ENCODE data around the gene ZNF732.

Gene ZNF732

GRCh38 chr4:336893-337142 lies 31.5 kb upstream of the ZNF732 start:
- DNase-seq (ENCODE audit: low spot score) = no peak
- TF ChIP-seq, protein P1, sequence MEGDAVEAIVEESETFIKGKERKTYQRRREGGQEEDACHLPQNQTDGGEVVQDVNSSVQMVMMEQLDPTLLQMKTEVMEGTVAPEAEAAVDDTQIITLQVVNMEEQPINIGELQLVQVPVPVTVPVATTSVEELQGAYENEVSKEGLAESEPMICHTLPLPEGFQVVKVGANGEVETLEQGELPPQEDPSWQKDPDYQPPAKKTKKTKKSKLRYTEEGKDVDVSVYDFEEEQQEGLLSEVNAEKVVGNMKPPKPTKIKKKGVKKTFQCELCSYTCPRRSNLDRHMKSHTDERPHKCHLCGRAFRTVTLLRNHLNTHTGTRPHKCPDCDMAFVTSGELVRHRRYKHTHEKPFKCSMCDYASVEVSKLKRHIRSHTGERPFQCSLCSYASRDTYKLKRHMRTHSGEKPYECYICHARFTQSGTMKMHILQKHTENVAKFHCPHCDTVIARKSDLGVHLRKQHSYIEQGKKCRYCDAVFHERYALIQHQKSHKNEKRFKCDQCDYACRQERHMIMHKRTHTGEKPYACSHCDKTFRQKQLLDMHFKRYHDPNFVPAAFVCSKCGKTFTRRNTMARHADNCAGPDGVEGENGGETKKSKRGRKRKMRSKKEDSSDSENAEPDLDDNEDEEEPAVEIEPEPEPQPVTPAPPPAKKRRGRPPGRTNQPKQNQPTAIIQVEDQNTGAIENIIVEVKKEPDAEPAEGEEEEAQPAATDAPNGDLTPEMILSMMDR (IDR thresholded peaks at IDR 0.05; ENCODE audit: extremely low read depth, insufficient read depth, missing control alignments) = no peak
- in situ Hi-C loops (cut with MboI; ENCODE audit: low pct_unique_long_range_greater_than_20kb, low sequenced_read_pairs, unreplicated experiment) = no loop called here

DNA sequence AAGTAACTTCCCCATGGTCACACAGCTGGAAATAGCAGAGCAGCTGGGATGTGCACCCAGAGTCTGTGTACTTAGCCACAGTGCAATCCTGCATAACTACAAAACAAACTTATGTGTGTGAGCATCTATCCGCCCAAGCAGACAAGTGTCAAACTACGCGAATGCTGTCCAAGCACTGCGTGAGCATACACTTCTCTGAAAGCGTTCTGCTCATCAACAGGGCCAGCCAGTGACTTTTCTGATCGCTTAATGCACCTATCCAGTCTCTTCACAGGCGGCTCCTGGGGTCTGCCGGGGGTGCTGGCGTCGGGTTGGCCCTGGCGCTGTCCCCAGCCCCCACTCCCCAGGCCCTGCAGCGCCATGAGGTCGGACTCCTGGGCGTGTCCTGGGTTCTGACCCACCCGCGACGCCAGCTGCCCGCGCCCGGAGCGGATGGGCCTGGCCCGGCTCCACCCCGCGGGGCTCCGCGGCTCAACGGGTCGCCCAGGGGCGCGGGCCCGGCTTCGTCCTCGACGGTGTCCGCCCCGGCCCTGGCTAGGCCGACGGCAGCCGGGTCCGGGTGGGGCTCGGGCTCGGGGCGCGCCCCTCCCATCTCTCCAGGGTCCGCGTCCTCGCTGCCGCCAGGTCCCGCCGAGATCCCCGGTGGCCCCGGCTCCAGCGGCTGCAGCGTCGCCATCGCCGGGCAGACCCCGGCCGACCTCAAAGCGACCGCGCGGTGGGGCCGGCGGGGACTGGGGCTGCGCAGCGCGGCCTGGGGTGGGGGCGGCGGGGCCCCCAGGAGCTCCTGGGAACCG lies 31.0 kb upstream of the ZNF732 start:
- DNase-seq (ENCODE audit: low spot score) = peak; percentile 47
- TF ChIP-seq, protein P1 (IDR thresholded peaks at IDR 0.05; ENCODE audit: extremely low read depth, insufficient read depth, missing control alignments) = no peak
- in situ Hi-C loops (cut with MboI; ENCODE audit: low pct_unique_long_range_greater_than_20kb, low sequenced_read_pairs, unreplicated experiment) = no loop called here

DNA sequence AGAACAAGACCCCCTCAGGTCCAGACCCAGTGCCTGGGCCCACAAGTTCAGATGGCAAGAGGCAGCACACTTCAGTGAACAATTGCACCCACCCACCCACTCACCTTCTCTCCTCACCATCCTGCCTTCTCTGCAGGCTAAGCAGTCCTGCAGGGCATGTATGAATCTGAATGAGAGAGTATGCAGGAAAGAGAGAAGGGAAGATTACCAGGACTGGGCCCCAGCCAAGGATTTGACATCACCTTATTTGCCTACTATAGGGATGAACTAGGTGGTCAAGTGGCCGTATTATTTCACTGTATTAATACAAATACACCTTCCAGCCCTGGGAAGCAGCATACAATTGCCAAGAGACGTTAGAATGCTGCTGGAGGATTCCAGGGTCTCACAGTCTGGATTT lies 30.2 kb upstream of the ZNF732 start:
- no peak for DNase-seq (ENCODE audit: low spot score)
- TF ChIP-seq, protein P1 (IDR thresholded peaks at IDR 0.05; ENCODE audit: extremely low read depth, insufficient read depth, missing control alignments) = no peak
- in situ Hi-C loops (cut with MboI; ENCODE audit: low pct_unique_long_range_greater_than_20kb, low sequenced_read_pairs, unreplicated experiment) = no loop called here

GRCh38 chr4:328729-329128 lies 23.5 kb upstream of the ZNF732 start:
- TF ChIP-seq, protein P1 (IDR thresholded peaks at IDR 0.05; ENCODE audit: extremely low read depth, insufficient read depth, missing control alignments) = no peak
- in situ Hi-C loops (cut with MboI; ENCODE audit: low pct_unique_long_range_greater_than_20kb, low sequenced_read_pairs, unreplicated experiment) = no loop called here
- no peak for DNase-seq (ENCODE audit: low spot score)

- TF ChIP-seq, protein P1 (IDR thresholded peaks at IDR 0.05; ENCODE audit: extremely low read depth, insufficient read depth, missing control alignments) = no peak
- in situ Hi-C loops (cut with MboI; ENCODE audit: low pct_unique_long_range_greater_than_20kb, low sequenced_read_pairs, unreplicated experiment) = no loop called here
- no peak for DNase-seq (ENCODE audit: low spot score)
Observed at GRCh38 chr4:314296-314903, 9.1 kb upstream of the ZNF732 start.

GRCh38 chr4:309807-310206 lies 4.5 kb upstream of the ZNF732 start:
- in situ Hi-C loops (cut with MboI; ENCODE audit: low pct_unique_long_range_greater_than_20kb, low sequenced_read_pairs, unreplicated experiment) = no loop called here
- DNase-seq (ENCODE audit: low spot score) = no peak
- TF ChIP-seq, protein P1 (IDR thresholded peaks at IDR 0.05; ENCODE audit: extremely low read depth, insufficient read depth, missing control alignments) = no peak

All from GM13977 (cell line).